ENCODE results near the gene ALOX12B.

Gene ALOX12B

GRCh38 chr17:8056976-8057625 is 30.4 kb downstream of the ALOX12B start:
- Histone ChIP-seq H3K27ac (ENCODE audit: low read depth, low read length) (no peak overlapping the region), H3K9me3 (ENCODE audit: control insufficient read depth in 1 of 2, low read length in 2 of 2) (no peaks in the 10 kb centered on the region), H3K4me1 (ENCODE audit: control insufficient read depth in 1 of 2, insufficient read depth in 2 of 2, low read length in 2 of 2) (peaks cover 19 to 20% of the 10 kb centered on the region in 2 donors), H3K27me3 (ENCODE audit: control insufficient read depth in 1 of 2, insufficient read depth in 2 of 2, low read length in 2 of 2) (peaks cover 21 to 24% of the 10 kb centered on the region in 2 donors), H3K9ac (ENCODE audit: low read depth in 1 of 2, low read length in 2 of 2) (no peak overlapping the region), H3K36me3 (ENCODE audit: control insufficient read depth in 1 of 2, insufficient read depth in 2 of 2, low read length in 2 of 2) (no peaks in the 10 kb centered on the region), H3K4me3 (ENCODE audit: low read depth in 1 of 2, low read length in 2 of 2) (peak overlapping the region; percentile 26 to 50)

GRCh38 chr17:8056232-8056975 is 31.1 kb downstream of the ALOX12B start:
- Histone ChIP-seq H3K27ac (ENCODE audit: low read depth, low read length) (no peak overlapping the region), H3K27me3 (ENCODE audit: control insufficient read depth in 1 of 2, insufficient read depth in 2 of 2, low read length in 2 of 2) (peaks cover 17 to 24% of the 10 kb centered on the region in 2 donors), H3K4me3 (ENCODE audit: low read depth in 1 of 2, low read length in 2 of 2) (peak overlapping the region in 1 of 2 donors; percentile 50)

GRCh38 chr17:8055851-8056231 is 31.7 kb downstream of the ALOX12B start:
- peaks cover 14 to 20% of the 10 kb centered on the region in 2 donors for H3K27me3 ChIP-seq (ENCODE audit: control insufficient read depth in 1 of 2, insufficient read depth in 2 of 2, low read length in 2 of 2)

More at GRCh38 chr17:8056232-8056975, 31.1 kb downstream of the ALOX12B start:
- Histone ChIP-seq H3K4me1 (ENCODE audit: control insufficient read depth in 1 of 2, insufficient read depth in 2 of 2, low read length in 2 of 2) (peaks cover 19 to 20% of the 10 kb centered on the region in 2 donors), H3K9me3 (ENCODE audit: control insufficient read depth in 1 of 2, low read length in 2 of 2) (no peaks in the 10 kb centered on the region), H3K36me3 (ENCODE audit: control insufficient read depth in 1 of 2, insufficient read depth in 2 of 2, low read length in 2 of 2) (no peaks in the 10 kb centered on the region), H3K9ac (ENCODE audit: low read depth in 1 of 2, low read length in 2 of 2) (no peak overlapping the region)

GRCh38 chr17:8053600-8053999 is 33.9 kb downstream of the ALOX12B start:
- no peaks in the 10 kb centered on the region for H3K36me3 ChIP-seq (ENCODE audit: control insufficient read depth in 1 of 2, insufficient read depth in 2 of 2, low read length in 2 of 2)
- H3K27me3 ChIP-seq (ENCODE audit: control insufficient read depth in 1 of 2, insufficient read depth in 2 of 2, low read length in 2 of 2): peaks cover 0 to 4% of the 10 kb centered on the region in 2 donors
- no peaks in the 10 kb centered on the region for H3K9me3 ChIP-seq (ENCODE audit: control insufficient read depth in 1 of 2, low read length in 2 of 2)
- peaks cover 19 to 20% of the 10 kb centered on the region in 2 donors for H3K4me1 ChIP-seq (ENCODE audit: control insufficient read depth in 1 of 2, insufficient read depth in 2 of 2, low read length in 2 of 2)
- no peak overlapping the region for H3K4me3 ChIP-seq (ENCODE audit: low read depth in 1 of 2, low read length in 2 of 2)
- H3K9ac ChIP-seq (ENCODE audit: low read depth in 1 of 2, low read length in 2 of 2): no peak overlapping the region
- no peak overlapping the region for H3K27ac ChIP-seq (ENCODE audit: low read depth, low read length)

More at GRCh38 chr17:8055851-8056231, 31.7 kb downstream of the ALOX12B start:
- H3K4me3 ChIP-seq (ENCODE audit: low read depth in 1 of 2, low read length in 2 of 2): no peak overlapping the region
- no peak overlapping the region for H3K27ac ChIP-seq (ENCODE audit: low read depth, low read length)
- peaks cover 19 to 20% of the 10 kb centered on the region in 2 donors for H3K4me1 ChIP-seq (ENCODE audit: control insufficient read depth in 1 of 2, insufficient read depth in 2 of 2, low read length in 2 of 2)
- H3K36me3 ChIP-seq (ENCODE audit: control insufficient read depth in 1 of 2, insufficient read depth in 2 of 2, low read length in 2 of 2): no peaks in the 10 kb centered on the region
- no peaks in the 10 kb centered on the region for H3K9me3 ChIP-seq (ENCODE audit: control insufficient read depth in 1 of 2, low read length in 2 of 2)
- no peak overlapping the region for H3K9ac ChIP-seq (ENCODE audit: low read depth in 1 of 2, low read length in 2 of 2)

- Histone ChIP-seq H3K27me3 (ENCODE audit: control insufficient read depth in 1 of 2, insufficient read depth in 2 of 2, low read length in 2 of 2) (no peaks in the 10 kb centered on the region), H3K27ac (ENCODE audit: low read depth, low read length) (no peak overlapping the region), H3K9ac (ENCODE audit: low read depth in 1 of 2, low read length in 2 of 2) (no peak overlapping the region), H3K9me3 (ENCODE audit: control insufficient read depth in 1 of 2, low read length in 2 of 2) (no peaks in the 10 kb centered on the region), H3K36me3 (ENCODE audit: control insufficient read depth in 1 of 2, insufficient read depth in 2 of 2, low read length in 2 of 2) (no peaks in the 10 kb centered on the region), H3K4me1 (ENCODE audit: control insufficient read depth in 1 of 2, insufficient read depth in 2 of 2, low read length in 2 of 2) (peaks cover 18 to 20% of the 10 kb centered on the region in 2 donors), H3K4me3 (ENCODE audit: low read depth in 1 of 2, low read length in 2 of 2) (no peak overlapping the region)
Measured at GRCh38 chr17:8052256-8053252, 35.0 kb downstream of the ALOX12B start.

GRCh38 chr17:8051831-8052230 is 35.7 kb downstream of the ALOX12B start:
- no peak overlapping the region for H3K27ac ChIP-seq (ENCODE audit: low read depth, low read length)
- no peak overlapping the region for H3K9ac ChIP-seq (ENCODE audit: low read depth in 1 of 2, low read length in 2 of 2)
- H3K36me3 ChIP-seq (ENCODE audit: control insufficient read depth in 1 of 2, insufficient read depth in 2 of 2, low read length in 2 of 2): no peaks in the 10 kb centered on the region
- no peak overlapping the region for H3K4me3 ChIP-seq (ENCODE audit: low read depth in 1 of 2, low read length in 2 of 2)
- H3K4me1 ChIP-seq (ENCODE audit: control insufficient read depth in 1 of 2, insufficient read depth in 2 of 2, low read length in 2 of 2): peaks cover 11 to 14% of the 10 kb centered on the region in 2 donors
- H3K27me3 ChIP-seq (ENCODE audit: control insufficient read depth in 1 of 2, insufficient read depth in 2 of 2, low read length in 2 of 2): peaks cover 0 to 3% of the 10 kb centered on the region in 2 donors
- H3K9me3 ChIP-seq (ENCODE audit: control insufficient read depth in 1 of 2, low read length in 2 of 2): no peaks in the 10 kb centered on the region

- H3K9ac ChIP-seq (ENCODE audit: low read depth in 1 of 2, low read length in 2 of 2): no peak overlapping the region
- H3K27ac ChIP-seq (ENCODE audit: low read depth, low read length): no peak overlapping the region
- H3K36me3 ChIP-seq (ENCODE audit: control insufficient read depth in 1 of 2, insufficient read depth in 2 of 2, low read length in 2 of 2): no peaks in the 10 kb centered on the region
- H3K4me3 ChIP-seq (ENCODE audit: low read depth in 1 of 2, low read length in 2 of 2): no peak overlapping the region
- no peaks in the 10 kb centered on the region for H3K4me1 ChIP-seq (ENCODE audit: control insufficient read depth in 1 of 2, insufficient read depth in 2 of 2, low read length in 2 of 2)
- H3K27me3 ChIP-seq (ENCODE audit: control insufficient read depth in 1 of 2, insufficient read depth in 2 of 2, low read length in 2 of 2): peaks cover 0 to 9% of the 10 kb centered on the region in 2 donors
- H3K9me3 ChIP-seq (ENCODE audit: control insufficient read depth in 1 of 2, low read length in 2 of 2): no peaks in the 10 kb centered on the region
Measured at GRCh38 chr17:8048736-8049135, 38.8 kb downstream of the ALOX12B start.

GRCh38 chr17:8048236-8048635 is 39.3 kb downstream of the ALOX12B start:
- Histone ChIP-seq H3K27ac (ENCODE audit: low read depth, low read length) (no peak overlapping the region), H3K4me3 (ENCODE audit: low read depth in 1 of 2, low read length in 2 of 2) (no peak overlapping the region), H3K36me3 (ENCODE audit: control insufficient read depth in 1 of 2, insufficient read depth in 2 of 2, low read length in 2 of 2) (no peaks in the 10 kb centered on the region), H3K9ac (ENCODE audit: low read depth in 1 of 2, low read length in 2 of 2) (no peak overlapping the region), H3K9me3 (ENCODE audit: control insufficient read depth in 1 of 2, low read length in 2 of 2) (no peaks in the 10 kb centered on the region), H3K4me1 (ENCODE audit: control insufficient read depth in 1 of 2, insufficient read depth in 2 of 2, low read length in 2 of 2) (no peaks in the 10 kb centered on the region), H3K27me3 (ENCODE audit: control insufficient read depth in 1 of 2, insufficient read depth in 2 of 2, low read length in 2 of 2) (peaks cover 0 to 9% of the 10 kb centered on the region in 2 donors)

GRCh38 chr17:8047769-8048110 is 39.8 kb downstream of the ALOX12B start:
- no peaks in the 10 kb centered on the region for H3K9me3 ChIP-seq (ENCODE audit: control insufficient read depth in 1 of 2, low read length in 2 of 2)
- no peak overlapping the region for H3K9ac ChIP-seq (ENCODE audit: low read depth in 1 of 2, low read length in 2 of 2)
- no peaks in the 10 kb centered on the region for H3K36me3 ChIP-seq (ENCODE audit: control insufficient read depth in 1 of 2, insufficient read depth in 2 of 2, low read length in 2 of 2)
- peaks cover 0 to 9% of the 10 kb centered on the region in 2 donors for H3K27me3 ChIP-seq (ENCODE audit: control insufficient read depth in 1 of 2, insufficient read depth in 2 of 2, low read length in 2 of 2)
- H3K4me1 ChIP-seq (ENCODE audit: control insufficient read depth in 1 of 2, insufficient read depth in 2 of 2, low read length in 2 of 2): no peaks in the 10 kb centered on the region
- no peak overlapping the region for H3K4me3 ChIP-seq (ENCODE audit: low read depth in 1 of 2, low read length in 2 of 2)
- H3K27ac ChIP-seq (ENCODE audit: low read depth, low read length): no peak overlapping the region

All from duodenal mucosa (tissue), 2 donors.